ENCODE data around the gene MIOS.

MIOS gene

GRCh38 chr7:7582596-7582995 is 15.9 kb downstream of the MIOS start:
- Histone ChIP-seq H2AFZ (ENCODE audit: low read depth) (no peak overlapping the region), H3K36me3 (ENCODE audit: insufficient read depth) (no peaks in the 10 kb centered on the region), H3K4me2 (no peak overlapping the region)

GRCh38 chr7:7583731-7584130 is 17.0 kb downstream of the MIOS start:
- no peaks in the 10 kb centered on the region for H3K36me3 ChIP-seq (ENCODE audit: insufficient read depth)
- no peaks in the 10 kb centered on the region for H3K79me2 ChIP-seq (ENCODE audit: insufficient read depth, low read depth)

More at GRCh38 chr7:7582596-7582995, 15.9 kb downstream of the MIOS start:
- H3K27ac ChIP-seq: no peak overlapping the region
- H3K27me3 ChIP-seq (ENCODE audit: insufficient read depth, low read depth): no peaks in the 10 kb centered on the region
- H3K4me3 ChIP-seq (IDR thresholded peaks at IDR 0.05; ENCODE audit: insufficient read depth, low read depth, low read length): no peak overlapping the region
- H3K79me2 ChIP-seq (ENCODE audit: insufficient read depth, low read depth): no peaks in the 10 kb centered on the region
- peaks cover 4% of the 10 kb centered on the region for H3K4me1 ChIP-seq (ENCODE audit: low read depth, poor library complexity, severe bottlenecking)
- no peaks in the 10 kb centered on the region for H4K20me1 ChIP-seq (ENCODE audit: insufficient read depth)
- no peak overlapping the region for H3K9ac ChIP-seq
- no peak for TF ChIP-seq CTCF (conservative IDR thresholded peaks at IDR 0.05; ENCODE audit: low read depth, low read length)

DNA sequence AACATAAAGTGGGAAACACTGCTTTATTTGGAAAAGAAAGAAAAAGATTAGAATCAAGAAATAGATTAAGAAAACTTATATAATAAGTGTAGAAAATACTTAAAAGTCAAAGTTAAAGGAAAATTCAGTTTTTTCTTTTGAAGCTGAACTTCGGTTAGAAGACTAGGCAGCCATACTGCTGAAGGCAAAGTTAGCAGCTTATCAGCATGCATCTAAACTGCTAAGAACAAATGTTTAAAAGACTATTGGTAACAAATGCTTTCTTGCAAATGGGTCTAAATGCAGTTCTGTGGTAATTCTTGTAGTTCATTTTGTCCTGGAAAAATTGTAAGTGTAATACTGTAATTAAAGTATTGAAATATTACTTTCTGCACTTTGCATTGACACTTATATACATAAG is 18.0 kb downstream of the MIOS start:
- no peak overlapping the region for H3K27ac ChIP-seq
- H3K27me3 ChIP-seq (ENCODE audit: insufficient read depth, low read depth): no peaks in the 10 kb centered on the region
- no peaks in the 10 kb centered on the region for H3K36me3 ChIP-seq (ENCODE audit: insufficient read depth)
- no peak overlapping the region for H3K4me3 ChIP-seq (IDR thresholded peaks at IDR 0.05; ENCODE audit: insufficient read depth, low read depth, low read length)
- no peak for TF ChIP-seq CTCF (conservative IDR thresholded peaks at IDR 0.05; ENCODE audit: low read depth, low read length)
- H3K4me2 ChIP-seq: no peak overlapping the region
- H2AFZ ChIP-seq (ENCODE audit: low read depth): no peak overlapping the region
- no peaks in the 10 kb centered on the region for H3K79me2 ChIP-seq (ENCODE audit: insufficient read depth, low read depth)
- no peak overlapping the region for H3K9ac ChIP-seq
- H3K4me1 ChIP-seq (ENCODE audit: low read depth, poor library complexity, severe bottlenecking): no peaks in the 10 kb centered on the region
- no peaks in the 10 kb centered on the region for H4K20me1 ChIP-seq (ENCODE audit: insufficient read depth)

More at GRCh38 chr7:7583731-7584130, 17.0 kb downstream of the MIOS start:
- Histone ChIP-seq H3K4me2 (no peak overlapping the region), H4K20me1 (ENCODE audit: insufficient read depth) (no peaks in the 10 kb centered on the region), H3K4me3 (IDR thresholded peaks at IDR 0.05; ENCODE audit: insufficient read depth, low read depth, low read length) (no peak overlapping the region), H3K9ac (no peak overlapping the region), H3K4me1 (ENCODE audit: low read depth, poor library complexity, severe bottlenecking) (no peaks in the 10 kb centered on the region), H2AFZ (ENCODE audit: low read depth) (no peak overlapping the region), H3K27me3 (ENCODE audit: insufficient read depth, low read depth) (no peaks in the 10 kb centered on the region), H3K27ac (no peak overlapping the region)
- TF ChIP-seq CTCF (conservative IDR thresholded peaks at IDR 0.05; ENCODE audit: low read depth, low read length): no peak

GRCh38 chr7:7585241-7585928 is 18.7 kb downstream of the MIOS start:
- H4K20me1 ChIP-seq (ENCODE audit: insufficient read depth): no peaks in the 10 kb centered on the region
- no peak for TF ChIP-seq CTCF (conservative IDR thresholded peaks at IDR 0.05; ENCODE audit: low read depth, low read length)
- H3K27me3 ChIP-seq (ENCODE audit: insufficient read depth, low read depth): no peaks in the 10 kb centered on the region
- H3K4me3 ChIP-seq (IDR thresholded peaks at IDR 0.05; ENCODE audit: insufficient read depth, low read depth, low read length): no peak overlapping the region
- H3K36me3 ChIP-seq (ENCODE audit: insufficient read depth): no peaks in the 10 kb centered on the region
- H3K79me2 ChIP-seq (ENCODE audit: insufficient read depth, low read depth): no peaks in the 10 kb centered on the region
- no peak overlapping the region for H3K9ac ChIP-seq
- no peak overlapping the region for H3K27ac ChIP-seq
- H2AFZ ChIP-seq (ENCODE audit: low read depth): no peak overlapping the region
- H3K4me1 ChIP-seq (ENCODE audit: low read depth, poor library complexity, severe bottlenecking): no peaks in the 10 kb centered on the region
- no peak overlapping the region for H3K4me2 ChIP-seq
